22Rv1 (cell line): ENCODE measurements around the gene TIMP2.

ENCODE experiments used
- ZFX ChIP-seq: fragments of 450-650 bp; IDR thresholded peaks from 2 replicates; pipeline ENCODE4 v1.6.1; 2017; ENCODE audit warnings: antibody characterized with exemption, borderline replicate concordance
- TF ChIP-seq, protein P1 (sequence below): fragments of 450-650 bp; IDR thresholded peaks from 2 replicates; pipeline ENCODE4 v1.5.1; 2017; ENCODE audit warnings: mild to moderate bottlenecking

DNA sequence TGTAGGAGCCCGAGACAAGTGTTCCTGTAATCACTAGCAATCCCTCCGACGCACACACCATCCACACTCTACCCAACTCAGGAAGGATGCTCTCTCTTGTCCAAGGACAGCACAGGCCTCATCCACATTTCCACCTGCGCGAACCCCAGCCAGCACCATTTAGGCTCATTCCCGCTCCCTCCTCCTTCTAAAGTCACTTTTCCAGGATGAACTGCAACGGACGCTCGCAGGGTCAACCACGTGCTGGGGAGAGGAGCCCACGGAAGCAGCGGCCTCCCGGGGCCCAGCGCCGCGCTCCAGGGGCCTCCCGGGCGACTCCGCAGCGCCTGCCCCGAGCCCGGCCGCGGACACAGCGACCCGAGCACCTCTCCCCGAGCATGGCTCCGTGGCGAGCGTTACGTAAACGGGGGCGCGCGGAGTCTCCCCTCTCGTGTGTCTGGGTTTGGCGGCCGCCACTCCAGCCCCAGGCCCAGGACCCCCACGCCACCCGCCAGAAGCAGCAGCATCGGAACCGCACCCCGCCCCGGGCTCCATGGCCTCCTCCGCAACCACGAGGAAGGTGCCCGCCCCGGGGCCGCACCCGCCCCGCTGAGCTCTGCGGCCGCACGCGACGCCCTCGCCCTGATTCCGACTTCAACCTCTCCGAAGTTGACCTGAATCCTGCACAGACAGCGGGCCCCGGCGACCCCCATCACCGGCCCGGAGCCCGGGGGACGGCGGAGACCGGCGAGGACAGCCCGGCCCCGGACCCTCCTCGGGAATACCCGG, 85.2 kb downstream of the TIMP2 start:
- TF ChIP-seq, protein P1, sequence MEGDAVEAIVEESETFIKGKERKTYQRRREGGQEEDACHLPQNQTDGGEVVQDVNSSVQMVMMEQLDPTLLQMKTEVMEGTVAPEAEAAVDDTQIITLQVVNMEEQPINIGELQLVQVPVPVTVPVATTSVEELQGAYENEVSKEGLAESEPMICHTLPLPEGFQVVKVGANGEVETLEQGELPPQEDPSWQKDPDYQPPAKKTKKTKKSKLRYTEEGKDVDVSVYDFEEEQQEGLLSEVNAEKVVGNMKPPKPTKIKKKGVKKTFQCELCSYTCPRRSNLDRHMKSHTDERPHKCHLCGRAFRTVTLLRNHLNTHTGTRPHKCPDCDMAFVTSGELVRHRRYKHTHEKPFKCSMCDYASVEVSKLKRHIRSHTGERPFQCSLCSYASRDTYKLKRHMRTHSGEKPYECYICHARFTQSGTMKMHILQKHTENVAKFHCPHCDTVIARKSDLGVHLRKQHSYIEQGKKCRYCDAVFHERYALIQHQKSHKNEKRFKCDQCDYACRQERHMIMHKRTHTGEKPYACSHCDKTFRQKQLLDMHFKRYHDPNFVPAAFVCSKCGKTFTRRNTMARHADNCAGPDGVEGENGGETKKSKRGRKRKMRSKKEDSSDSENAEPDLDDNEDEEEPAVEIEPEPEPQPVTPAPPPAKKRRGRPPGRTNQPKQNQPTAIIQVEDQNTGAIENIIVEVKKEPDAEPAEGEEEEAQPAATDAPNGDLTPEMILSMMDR: no peak
- TF ChIP-seq ZFX: no peak
